ENCODE results near the gene FBXL19.

Gene FBXL19

GRCh38 chr16:30912794-30913412, 10.5 kb upstream of the FBXL19 start:
- DNase-seq (ENCODE audit: low read depth): no peak
- no peak for TF ChIP-seq CTCF (IDR thresholded peaks at IDR 0.05; ENCODE audit: control insufficient read depth, extremely low read depth, insufficient read depth)
- H3K4me3 ChIP-seq (ENCODE audit: low read depth, low read length): no peak overlapping the region

- no peak overlapping the region for H3K4me3 ChIP-seq (ENCODE audit: low read depth, low read length)
- no peak for TF ChIP-seq CTCF (IDR thresholded peaks at IDR 0.05; ENCODE audit: control insufficient read depth, extremely low read depth, insufficient read depth)
- DNase-seq (ENCODE audit: low read depth): no peak
These were observed 8.5 kb upstream of the FBXL19 start for GRCh38 chr16:30914830-30915229.

GRCh38 chr16:30918614-30919013, 4.8 kb upstream of the FBXL19 start:
- TF ChIP-seq CTCF (IDR thresholded peaks at IDR 0.05; ENCODE audit: control insufficient read depth, extremely low read depth, insufficient read depth): no peak
- H3K4me3 ChIP-seq (ENCODE audit: low read depth, low read length): no peak overlapping the region
- no peak for DNase-seq (ENCODE audit: low read depth)

GRCh38 chr16:30920891-30921290, 2.5 kb upstream of the FBXL19 start:
- H3K4me3 ChIP-seq (ENCODE audit: low read depth, low read length): no peak overlapping the region; the same call in 1 of the 2 replicates
- no peak for TF ChIP-seq CTCF (IDR thresholded peaks at IDR 0.05; ENCODE audit: control insufficient read depth, extremely low read depth, insufficient read depth)
- no peak for DNase-seq (ENCODE audit: low read depth)

- no peak for TF ChIP-seq CTCF (IDR thresholded peaks at IDR 0.05; ENCODE audit: control insufficient read depth, extremely low read depth, insufficient read depth)
- peak overlapping the region; percentile 55 for H3K4me3 ChIP-seq (ENCODE audit: low read depth, low read length)
- DNase-seq (ENCODE audit: low read depth): no peak
These were observed 2.0 kb upstream of the FBXL19 start for GRCh38 chr16:30921459-30921747.

- DNase-seq (ENCODE audit: low read depth): peak; percentile 73
- H3K4me3 ChIP-seq (ENCODE audit: low read depth, low read length): peak overlapping the region; percentile 55
- TF ChIP-seq CTCF (IDR thresholded peaks at IDR 0.05; ENCODE audit: control insufficient read depth, extremely low read depth, insufficient read depth): peak; percentile 92
These were observed 1.5 kb upstream of the FBXL19 start for GRCh38 chr16:30921748-30922419.
